GM21576 (cell line): ENCODE data around the gene PDLIM5.
"Not testable (repeated sequence)": the region's sequence is repeated elsewhere in the genome, so short reads cannot be mapped to it uniquely, and the experiment has no call there.

Experiments used
- ATAC-seq: cut with Tn5 transposase; IDR thresholded peaks from one replicate; pipeline ENCODE4 v1.9.1; 2021; ENCODE audit warnings: mild to moderate bottlenecking, moderate library complexity; ENCODE audit not compliant: unreplicated experiment

The PDLIM5 gene

GRCh38 chr4:94639298-94639697 lies 187.6 kb downstream of the PDLIM5 start:
- no peak for ATAC-seq

- ATAC-seq = no peak
Measured at GRCh38 chr4:94640151-94640550, 188.4 kb downstream of the PDLIM5 start.

- no peak for ATAC-seq
Measured at GRCh38 chr4:94641702-94642560, 190.2 kb downstream of the PDLIM5 start.

- ATAC-seq = no peak
Measured at GRCh38 chr4:94642561-94642866, 190.8 kb downstream of the PDLIM5 start.

GRCh38 chr4:94648699-94649098 lies 197.0 kb downstream of the PDLIM5 start:
- ATAC-seq = no peak

GRCh38 chr4:94649381-94650133 lies 197.8 kb downstream of the PDLIM5 start:
- no peak for ATAC-seq

GRCh38 chr4:94650134-94650495 lies 198.4 kb downstream of the PDLIM5 start:
- ATAC-seq = no peak

GRCh38 chr4:94650690-94651089 lies 198.9 kb downstream of the PDLIM5 start:
- no peak for ATAC-seq

- ATAC-seq = no peak
Measured at GRCh38 chr4:94653095-94653649, 201.4 kb downstream of the PDLIM5 start.

GRCh38 chr4:94653984-94654609 lies 202.4 kb downstream of the PDLIM5 start:
- no peak for ATAC-seq

GRCh38 chr4:94654714-94655113 lies 203.0 kb downstream of the PDLIM5 start:
- ATAC-seq = no peak

- ATAC-seq = no peak
Measured at GRCh38 chr4:94660614-94661013, 208.9 kb downstream of the PDLIM5 start.

- not testable (repeated sequence) for ATAC-seq
Measured at GRCh38 chr4:94665021-94665420, 213.3 kb downstream of the PDLIM5 start.

GRCh38 chr4:94665500-94666404 lies 214.0 kb downstream of the PDLIM5 start:
- ATAC-seq = no peak

GRCh38 chr4:94668724-94669123 lies 217.0 kb downstream of the PDLIM5 start:
- no peak for ATAC-seq

- ATAC-seq = no peak
Measured at GRCh38 chr4:94669672-94670664, 218.2 kb downstream of the PDLIM5 start.

GRCh38 chr4:94671113-94671512 lies 219.4 kb downstream of the PDLIM5 start:
- ATAC-seq = no peak

- no peak for ATAC-seq
Measured at GRCh38 chr4:94673961-94674360, 222.2 kb downstream of the PDLIM5 start.

GRCh38 chr4:94676970-94677369 lies 225.2 kb downstream of the PDLIM5 start:
- no peak for ATAC-seq
